Retinal pigment epithelial cell (primary cell): ENCODE measurements around the gene FOS.
"Not testable (repeated sequence)": the region's sequence is repeated elsewhere in the genome, so short reads cannot be mapped to it uniquely, and the experiment has no call there.

Source experiments
- DNase-seq: peaks from one replicate; pipeline ENCODE4 v3.0.0-alpha.2; 2010; ENCODE audit warnings: low read depth
- H3K4me3 ChIP-seq: 2 replicates; pipeline ENCODE4 v1.5.1; 2011; ENCODE audit warnings: mild to moderate bottlenecking, low read length, control low read depth, moderate library complexity
- TF ChIP-seq, protein P1 (sequence below): conservative IDR thresholded peaks from 2 replicates; pipeline ENCODE4 v1.5.1; 2011; ENCODE audit warnings: low read depth, low read length, control low read depth, inconsistent platforms

The FOS gene

DNA sequence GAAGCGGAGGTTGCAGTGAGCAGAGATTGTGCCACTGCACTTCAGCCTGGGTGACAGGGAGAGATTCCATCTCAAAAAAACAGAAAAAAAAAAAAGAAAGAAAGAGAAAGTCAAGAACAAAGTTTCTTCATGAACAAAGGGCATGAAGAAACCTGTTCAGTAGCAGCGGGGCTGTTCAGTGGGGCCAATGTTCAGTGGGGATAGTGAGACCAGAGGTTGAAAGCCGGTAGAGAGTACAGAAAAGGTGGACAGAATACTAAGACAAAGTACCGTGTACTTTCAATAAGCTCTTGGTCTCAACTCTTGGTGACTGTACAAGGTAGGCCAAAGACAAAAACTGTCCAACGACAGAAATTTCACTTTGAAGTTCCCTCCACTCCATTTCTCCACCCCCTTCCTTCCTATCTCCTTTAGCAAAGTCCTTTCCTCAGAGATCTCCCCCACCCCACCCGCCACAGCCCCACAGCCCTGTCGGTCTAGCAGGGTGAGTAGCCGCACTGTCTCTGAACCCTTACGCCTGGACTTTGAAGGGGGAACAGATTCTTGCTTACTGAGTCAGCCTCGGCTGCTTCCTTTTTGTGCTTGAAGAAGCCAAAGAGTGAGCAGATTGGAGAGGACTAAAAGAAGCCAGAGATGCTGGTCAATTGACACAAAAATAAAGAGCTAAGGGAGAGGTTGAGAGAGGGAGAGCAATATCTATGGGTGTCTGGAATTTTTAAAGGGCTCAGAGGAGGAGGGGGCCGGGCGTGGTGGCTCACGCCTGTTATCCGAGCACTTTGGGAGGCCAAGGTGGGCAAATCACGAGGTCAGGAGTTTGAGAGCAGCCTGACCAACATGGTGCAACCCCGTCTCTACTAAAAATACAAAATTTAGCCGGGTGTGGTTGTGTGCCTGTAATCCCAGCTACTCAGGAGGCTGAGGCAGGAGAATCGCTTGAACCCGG lies 44.2 kb upstream of the FOS start:
- TF ChIP-seq, protein P1, sequence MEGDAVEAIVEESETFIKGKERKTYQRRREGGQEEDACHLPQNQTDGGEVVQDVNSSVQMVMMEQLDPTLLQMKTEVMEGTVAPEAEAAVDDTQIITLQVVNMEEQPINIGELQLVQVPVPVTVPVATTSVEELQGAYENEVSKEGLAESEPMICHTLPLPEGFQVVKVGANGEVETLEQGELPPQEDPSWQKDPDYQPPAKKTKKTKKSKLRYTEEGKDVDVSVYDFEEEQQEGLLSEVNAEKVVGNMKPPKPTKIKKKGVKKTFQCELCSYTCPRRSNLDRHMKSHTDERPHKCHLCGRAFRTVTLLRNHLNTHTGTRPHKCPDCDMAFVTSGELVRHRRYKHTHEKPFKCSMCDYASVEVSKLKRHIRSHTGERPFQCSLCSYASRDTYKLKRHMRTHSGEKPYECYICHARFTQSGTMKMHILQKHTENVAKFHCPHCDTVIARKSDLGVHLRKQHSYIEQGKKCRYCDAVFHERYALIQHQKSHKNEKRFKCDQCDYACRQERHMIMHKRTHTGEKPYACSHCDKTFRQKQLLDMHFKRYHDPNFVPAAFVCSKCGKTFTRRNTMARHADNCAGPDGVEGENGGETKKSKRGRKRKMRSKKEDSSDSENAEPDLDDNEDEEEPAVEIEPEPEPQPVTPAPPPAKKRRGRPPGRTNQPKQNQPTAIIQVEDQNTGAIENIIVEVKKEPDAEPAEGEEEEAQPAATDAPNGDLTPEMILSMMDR: no peak
- H3K4me3 ChIP-seq: no peak overlapping the region
- peak; percentile 75 for DNase-seq

DNA sequence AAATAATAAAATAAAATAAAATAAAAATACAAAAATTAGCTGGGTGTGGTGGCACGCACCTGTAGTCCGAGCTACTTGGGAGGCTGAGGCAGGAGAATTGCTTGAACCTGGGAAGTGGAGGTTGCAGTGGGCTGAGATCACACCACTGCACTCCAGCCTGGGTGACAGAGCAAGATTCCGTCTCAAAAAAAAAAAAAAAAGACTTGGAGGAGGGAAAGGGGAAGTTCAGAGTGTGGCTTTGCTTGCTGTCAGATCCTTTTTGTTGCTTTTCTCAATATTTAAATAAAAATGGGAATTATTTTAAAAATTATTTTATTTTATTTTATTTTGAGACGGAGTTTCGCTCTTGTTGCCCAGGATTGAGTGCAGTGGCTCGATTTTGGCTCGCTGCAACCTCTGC lies 43.4 kb upstream of the FOS start:
- H3K4me3 ChIP-seq, DNase-seq: not testable (repeated sequence)

DNA sequence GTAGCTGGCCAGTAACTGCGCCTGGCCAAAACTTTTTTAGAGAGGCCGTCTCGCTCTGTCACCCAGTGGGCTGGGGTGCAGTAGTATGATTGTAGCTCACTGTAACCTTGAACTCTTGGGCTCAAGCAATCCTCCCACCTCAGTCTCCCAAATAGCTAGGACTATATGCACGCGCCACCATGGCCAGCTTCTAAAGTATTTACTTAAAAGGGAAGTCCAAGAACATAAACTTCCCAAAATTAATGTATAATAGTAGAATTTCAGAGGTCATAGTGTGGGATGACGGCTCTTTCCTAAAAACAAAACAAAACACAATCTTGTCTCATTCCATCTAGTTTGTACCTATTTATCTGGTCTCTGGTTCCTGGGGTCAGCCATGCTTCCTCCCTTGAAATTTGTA lies 42.2 kb upstream of the FOS start:
- TF ChIP-seq, protein P1: no peak
- DNase-seq: no peak
- H3K4me3 ChIP-seq: no peak overlapping the region

DNA sequence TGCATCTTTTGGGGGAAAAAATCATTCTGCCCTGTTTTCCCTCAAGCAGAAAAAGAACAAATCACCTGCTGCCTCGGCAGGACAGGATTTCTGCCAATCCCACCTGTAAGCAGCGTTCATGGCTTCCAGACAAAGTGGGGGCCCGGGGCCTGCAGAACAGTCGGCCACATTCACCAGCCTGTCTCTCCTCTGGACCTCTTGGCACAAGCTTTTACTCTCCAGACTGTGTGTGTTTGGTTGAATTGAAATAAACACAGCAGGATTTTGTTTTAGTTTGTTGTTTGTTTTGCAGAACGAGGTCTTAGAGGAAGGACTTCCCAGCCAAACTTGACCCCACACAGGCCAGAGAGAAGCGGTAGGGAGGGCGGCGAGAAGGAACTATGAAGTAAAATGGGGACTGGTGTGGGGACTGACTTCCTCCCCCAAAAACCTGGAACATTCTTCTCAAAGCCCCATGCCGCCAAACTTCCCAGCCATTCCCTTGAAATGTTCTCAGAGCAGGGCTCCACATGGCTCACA lies 41.7 kb upstream of the FOS start:
- TF ChIP-seq, protein P1: no peak
- DNase-seq: no peak
- H3K4me3 ChIP-seq: no peak overlapping the region

DNA sequence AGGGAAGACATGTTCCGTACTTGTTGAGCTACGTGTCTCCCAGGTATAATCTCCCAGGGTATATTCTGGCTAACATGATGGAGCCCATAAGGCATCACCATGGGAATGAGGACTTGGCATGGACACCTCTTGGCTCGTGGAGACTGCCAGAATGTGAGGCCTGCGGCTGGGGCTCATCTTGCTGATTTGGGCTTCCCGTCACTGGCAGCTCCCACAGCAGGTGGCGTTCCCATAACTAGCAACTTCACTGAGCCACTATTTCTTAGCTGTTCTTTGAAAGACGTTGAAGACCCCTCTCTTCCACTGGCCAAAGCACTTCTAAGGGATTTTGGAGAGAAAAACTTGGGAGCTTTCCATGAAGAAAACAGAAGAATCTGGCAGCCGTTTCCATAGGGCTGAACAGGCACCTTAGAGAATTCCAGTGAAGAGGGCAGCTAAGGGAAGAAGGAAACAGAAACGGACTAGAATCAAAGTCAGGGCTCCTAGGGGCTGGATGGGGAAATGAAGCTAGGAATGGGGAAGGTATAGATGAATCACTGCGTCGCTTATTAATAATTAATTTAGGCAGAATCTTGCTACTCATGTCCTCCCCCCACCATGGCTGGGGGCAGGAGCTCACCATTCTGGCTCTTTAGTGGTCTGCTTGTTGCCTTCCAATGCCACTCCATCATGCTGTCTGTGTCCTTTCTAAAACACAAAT lies 39.7 kb upstream of the FOS start:
- TF ChIP-seq, protein P1: no peak
- DNase-seq: no peak

DNA sequence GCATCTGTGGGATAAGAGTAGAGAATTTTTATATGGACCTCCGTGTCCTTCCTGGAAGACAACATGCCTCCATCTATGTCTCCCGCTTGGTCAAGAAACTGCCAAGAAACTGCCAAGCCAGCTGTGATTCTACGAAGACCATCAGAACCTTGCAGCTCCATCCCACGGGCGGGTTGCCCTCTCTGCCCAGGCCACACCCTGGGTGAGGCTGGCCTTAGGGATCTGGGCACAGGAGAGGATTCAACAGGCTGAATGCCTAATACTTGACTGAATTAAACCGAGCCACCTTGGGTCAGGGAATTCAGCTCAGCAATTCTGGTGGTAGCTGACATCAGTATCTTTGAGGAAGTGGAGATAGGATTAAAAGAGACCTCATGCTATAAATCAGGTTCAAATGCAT lies 37.8 kb upstream of the FOS start:
- DNase-seq: no peak
- TF ChIP-seq, protein P1: no peak
- no peak overlapping the region for H3K4me3 ChIP-seq

More for the DNA sequence above, 39.7 kb upstream of the FOS start:
- no peak overlapping the region for H3K4me3 ChIP-seq

DNA sequence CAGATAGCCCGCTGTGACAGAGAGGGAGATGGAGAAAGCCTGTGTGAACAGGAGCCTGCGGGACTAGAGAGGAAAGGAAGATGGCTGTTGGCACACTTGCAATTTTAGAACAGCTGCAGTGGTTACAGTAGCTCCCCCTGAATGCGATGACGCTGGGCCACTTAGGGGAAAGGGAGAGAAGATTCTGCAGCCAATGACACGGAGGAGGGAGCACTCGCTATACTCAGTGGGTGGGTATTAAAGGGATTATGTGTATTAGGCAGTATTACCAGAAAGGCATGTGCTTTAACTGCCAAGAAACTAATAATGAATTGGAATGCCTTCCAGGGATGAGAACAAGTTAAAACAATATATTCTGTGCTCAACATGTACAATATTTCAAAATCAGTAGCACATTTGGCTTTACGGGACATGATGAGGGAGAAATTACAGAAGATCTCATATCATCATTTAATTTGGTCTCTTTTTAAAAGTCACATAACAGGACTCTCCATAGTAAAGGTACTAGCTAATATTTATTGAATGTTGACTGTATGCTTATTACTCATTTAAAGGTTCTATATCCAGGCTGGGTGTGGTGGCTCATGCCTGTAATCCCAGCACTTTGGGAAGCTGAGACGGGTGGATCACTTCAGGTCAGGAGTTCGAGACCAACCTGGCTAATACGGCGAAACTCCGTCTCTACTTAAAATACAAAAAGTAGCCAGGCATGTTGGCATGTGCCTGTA lies 35.9 kb upstream of the FOS start:
- peak; percentile 99 for DNase-seq
- TF ChIP-seq, protein P1: no peak
- H3K4me3 ChIP-seq: no peak overlapping the region
